ENCODE measurements around the gene P2RX4. TPM values are rescaled to one million over a fixed set of nuclear protein-coding genes. Genes with fewer than 3 reads are reported as not detected.

The P2RX4 gene
- total and polyA plus RNA-seq, 11 donors, result 3.2 to 27.4 (median 5.3) TPM

GRCh38 chr12:121212875-121213274 is 2.9 kb downstream of the P2RX4 start:
- intact Hi-C loops (cut with DNase I), result loop anchor here in 1 of 10 donors (10.0 kb wide), 1 partner anchor 88 kb away; no protein-coding TSS in a partner anchor
- DNase-seq (peak in 1 of 5 donors; percentile 3), ATAC-seq (no peak)
- Histone ChIP-seq H3K4me3 (no peak overlapping the region), H3K27me3 (no peaks in the 10 kb centered on the region), H3K36me3 (peaks cover 0 to 13% (median 11%) of the 10 kb centered on the region in 9 donors), H3K4me1 (peaks cover 0 to 61% (median 11%) of the 10 kb centered on the region in 12 donors), H3K27ac (no peak overlapping the region), H3K9me3 (no peaks in the 10 kb centered on the region)
- 94 to 98% (median 94%) methylated on average over 4 to 5 of the region's 5 CpGs for WGBS, 4 donors
- TF ChIP-seq, protein P1, sequence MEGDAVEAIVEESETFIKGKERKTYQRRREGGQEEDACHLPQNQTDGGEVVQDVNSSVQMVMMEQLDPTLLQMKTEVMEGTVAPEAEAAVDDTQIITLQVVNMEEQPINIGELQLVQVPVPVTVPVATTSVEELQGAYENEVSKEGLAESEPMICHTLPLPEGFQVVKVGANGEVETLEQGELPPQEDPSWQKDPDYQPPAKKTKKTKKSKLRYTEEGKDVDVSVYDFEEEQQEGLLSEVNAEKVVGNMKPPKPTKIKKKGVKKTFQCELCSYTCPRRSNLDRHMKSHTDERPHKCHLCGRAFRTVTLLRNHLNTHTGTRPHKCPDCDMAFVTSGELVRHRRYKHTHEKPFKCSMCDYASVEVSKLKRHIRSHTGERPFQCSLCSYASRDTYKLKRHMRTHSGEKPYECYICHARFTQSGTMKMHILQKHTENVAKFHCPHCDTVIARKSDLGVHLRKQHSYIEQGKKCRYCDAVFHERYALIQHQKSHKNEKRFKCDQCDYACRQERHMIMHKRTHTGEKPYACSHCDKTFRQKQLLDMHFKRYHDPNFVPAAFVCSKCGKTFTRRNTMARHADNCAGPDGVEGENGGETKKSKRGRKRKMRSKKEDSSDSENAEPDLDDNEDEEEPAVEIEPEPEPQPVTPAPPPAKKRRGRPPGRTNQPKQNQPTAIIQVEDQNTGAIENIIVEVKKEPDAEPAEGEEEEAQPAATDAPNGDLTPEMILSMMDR (IDR thresholded peaks at IDR 0.05), result no peak
- TF ChIP-seq POLR2A (IDR thresholded peaks at IDR 0.05), result no peak

DNA sequence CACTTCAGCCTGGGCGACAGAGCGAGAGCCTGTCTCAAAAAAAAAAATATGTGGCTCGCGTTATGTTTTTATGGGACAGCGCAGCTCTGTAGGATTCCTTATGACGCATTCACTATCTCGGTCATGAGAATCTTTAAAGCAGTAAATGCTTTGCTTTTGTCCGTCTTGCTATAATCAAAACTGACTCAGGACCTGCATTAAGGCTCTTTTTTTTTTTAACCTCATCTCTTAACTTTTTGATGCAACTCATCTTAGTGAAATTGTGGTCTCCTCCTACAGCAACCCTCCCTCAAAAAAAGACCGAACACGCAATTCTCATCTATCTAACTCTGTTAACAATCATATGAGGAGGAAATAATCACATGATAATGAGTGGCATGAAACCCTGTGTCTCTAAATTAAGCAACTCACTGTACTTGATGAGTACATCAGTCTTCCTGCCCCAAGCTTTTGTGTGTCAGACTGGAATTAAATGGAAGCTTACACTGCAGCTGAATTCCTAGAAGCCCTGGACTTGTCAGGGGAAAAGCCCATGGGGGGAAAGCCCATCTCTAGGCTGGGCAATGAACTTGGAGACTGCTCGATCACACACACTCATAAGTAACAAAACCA is 4.3 kb downstream of the P2RX4 start:
- Histone ChIP-seq H3K4me1 (peaks cover 0 to 57% (median 11%) of the 10 kb centered on the region in 12 donors), H3K27me3 (no peaks in the 10 kb centered on the region), H3K9me3 (no peaks in the 10 kb centered on the region), H3K4me3 (peak overlapping the region in 1 of 12 donors; percentile 22), H3K36me3 (peaks cover 0 to 26% (median 13%) of the 10 kb centered on the region in 9 donors), H3K27ac (peak overlapping the region in 9 of 12 donors; percentile 7 to 77 (median 48))
- TF ChIP-seq, protein P1 (IDR thresholded peaks at IDR 0.05), result no peak
- no peak for TF ChIP-seq POLR2A (IDR thresholded peaks at IDR 0.05)
- ATAC-seq, result no peak
- no peak for DNase-seq
- intact Hi-C loops (cut with DNase I), result loop anchor here in 1 of 10 donors (10.0 kb wide), 1 partner anchor 89 kb away; no protein-coding TSS in a partner anchor
- WGBS, 4 donors, result 68 to 83% (median 79%) methylated on average over 11 of the region's 11 CpGs

- peaks cover 0 to 30% (median 13%) of the 10 kb centered on the region in 9 donors for H3K36me3 ChIP-seq
- DNase-seq (no peak), ATAC-seq (peak; percentile 3 to 65 (median 48))
- H3K27ac ChIP-seq, result peak overlapping the region in 9 of 12 donors; percentile 7 to 77 (median 48)
- no peaks in the 10 kb centered on the region for H3K27me3 ChIP-seq
- peak overlapping the region in 1 of 12 donors; percentile 22 for H3K4me3 ChIP-seq
- H3K4me1 ChIP-seq, result peaks cover 0 to 53% (median 11%) of the 10 kb centered on the region in 12 donors
- H3K9me3 ChIP-seq, result no peaks in the 10 kb centered on the region
- TF ChIP-seq, protein P1 (IDR thresholded peaks at IDR 0.05), result no peak
- no peak for TF ChIP-seq POLR2A (IDR thresholded peaks at IDR 0.05)
- intact Hi-C loops (cut with DNase I), result loop anchor here in 1 of 10 donors (10.0 kb wide), 1 partner anchor 90 kb away; no protein-coding TSS in a partner anchor
- 62 to 67% (median 65%) methylated on average over 14 of the region's 14 CpGs for WGBS, 4 donors
Observed at GRCh38 chr12:121214855-121215745, 5.2 kb downstream of the P2RX4 start.

- H3K4me3 ChIP-seq, result no peak overlapping the region
- ATAC-seq, result no peak
- H3K4me1 ChIP-seq, result peaks cover 0 to 48% (median 8%) of the 10 kb centered on the region in 12 donors
- TF ChIP-seq POLR2A (IDR thresholded peaks at IDR 0.05), result no peak
- TF ChIP-seq, protein P1 (IDR thresholded peaks at IDR 0.05), result no peak
- intact Hi-C loops (cut with DNase I), result loop anchor here in 1 of 10 donors (10.0 kb wide), 1 partner anchor 91 kb away; no protein-coding TSS in a partner anchor
- H3K36me3 ChIP-seq, result peaks cover 0 to 32% (median 13%) of the 10 kb centered on the region in 9 donors
- H3K27me3 ChIP-seq, result no peaks in the 10 kb centered on the region
- H3K27ac ChIP-seq, result no peak overlapping the region
- DNase-seq, result no peak
- WGBS, 4 donors, result 93 to 97% (median 96%) methylated on average over 4 of the region's 4 CpGs
- H3K9me3 ChIP-seq, result no peaks in the 10 kb centered on the region
Observed at GRCh38 chr12:121216102-121216501, 6.2 kb downstream of the P2RX4 start.

Data from heart left ventricle (tissue), 16 donors.